Activated effector memory CD4-positive, alpha-beta T cell treated with anti-CD3 and anti-CD28 coated beads, Interleukin-2, amount 50 U/mL, for 16 hours (primary cell): Measurements from ENCODE around the gene NXPH4.

Source experiments
- DNase-seq: peaks from one replicate; pipeline ENCODE4 v3.0.0-alpha.2; 2020

Gene NXPH4

DNA sequence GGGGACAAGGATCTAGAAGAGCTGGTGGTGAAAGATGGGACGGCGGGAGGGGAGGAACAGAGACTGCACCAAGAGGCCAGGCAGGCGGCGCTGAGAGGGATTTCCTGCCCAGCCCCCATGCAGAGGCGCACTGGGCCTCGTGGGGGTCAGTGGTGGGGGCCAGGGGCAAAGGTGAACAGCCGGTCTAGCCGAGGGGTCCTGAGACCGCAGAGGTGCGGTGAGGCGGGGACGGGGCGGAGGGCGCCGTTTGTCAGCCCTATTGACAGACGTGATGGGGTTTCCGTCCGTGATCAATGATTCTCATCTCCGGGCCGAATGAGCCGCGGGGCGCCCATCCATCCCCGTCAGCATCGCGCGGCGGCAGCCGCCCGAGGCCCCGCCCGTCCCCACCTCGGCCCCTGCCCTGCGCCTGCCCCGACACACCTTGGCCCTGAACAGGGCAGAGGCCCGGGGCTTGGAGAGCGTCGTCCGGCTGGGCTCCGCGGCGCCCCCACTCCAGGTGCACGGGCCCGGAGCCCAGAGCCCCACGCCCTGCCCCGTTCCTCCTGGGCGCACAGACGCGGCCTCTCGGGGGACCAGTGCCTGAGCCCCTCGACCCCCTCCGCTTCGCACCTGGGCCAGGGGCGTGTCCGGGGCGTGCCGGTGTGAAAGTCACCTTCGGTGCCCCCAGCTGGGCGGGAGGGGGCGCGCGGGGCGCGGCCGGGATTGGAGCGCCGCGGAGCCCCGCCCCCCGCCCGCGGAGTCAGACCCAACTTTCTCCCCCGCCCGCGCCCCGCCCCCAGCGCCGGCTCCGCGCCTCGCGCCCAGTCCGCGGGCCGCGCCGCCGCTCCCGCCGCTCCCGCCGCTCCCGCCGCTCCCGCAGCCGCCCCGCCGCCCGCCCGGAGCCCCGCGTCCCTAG, at the start of gene NXPH4:
NXPH4 (plus strand) TSS at position 781 of the 898 bp plus-strand sequence. CDS start 176 bp downstream, outside the sequence.
- peak; percentile 87 for DNase-seq

DNA sequence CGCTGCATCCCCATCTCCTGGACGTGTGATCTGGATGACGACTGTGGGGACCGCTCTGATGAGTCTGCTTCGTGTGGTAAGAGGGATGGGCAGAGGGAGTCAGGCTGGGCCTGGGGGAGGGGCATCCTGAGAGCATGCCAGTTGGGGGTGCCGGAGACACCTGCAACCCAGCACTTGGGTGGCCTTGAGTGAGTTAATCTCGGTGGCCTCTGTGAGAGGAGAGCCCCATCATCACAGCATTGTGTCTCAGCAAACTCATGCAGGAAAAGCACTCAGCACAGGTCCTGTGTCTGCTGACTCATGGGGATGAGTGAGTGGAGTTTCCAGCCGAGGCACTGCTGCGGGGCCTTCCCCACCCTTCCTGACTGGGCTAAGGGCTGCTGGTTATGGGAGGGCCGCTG, 49.6 kb upstream of the NXPH4 start:
- peak; percentile 75 for DNase-seq

DNA sequence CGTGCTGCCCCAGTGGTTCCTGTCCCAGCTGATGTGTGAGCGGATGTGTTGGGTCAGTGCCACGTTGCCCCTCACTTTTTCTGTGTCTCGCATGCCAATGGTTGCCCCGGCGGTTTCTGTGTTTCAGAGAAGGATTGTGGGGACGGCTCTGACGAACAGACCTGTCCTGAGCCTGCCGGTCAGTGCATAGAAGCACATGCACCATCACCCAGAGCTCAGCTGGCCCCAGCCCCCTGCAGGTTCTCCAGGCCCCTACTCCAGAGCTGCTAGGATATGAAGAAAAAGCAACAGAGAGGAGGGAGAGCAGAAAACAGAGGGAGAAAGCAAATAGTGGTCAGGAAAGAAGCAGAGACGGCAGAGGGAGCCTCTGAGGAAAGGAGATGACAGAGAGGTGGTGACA, 48.5 kb upstream of the NXPH4 start:
- DNase-seq = no peak

DNA sequence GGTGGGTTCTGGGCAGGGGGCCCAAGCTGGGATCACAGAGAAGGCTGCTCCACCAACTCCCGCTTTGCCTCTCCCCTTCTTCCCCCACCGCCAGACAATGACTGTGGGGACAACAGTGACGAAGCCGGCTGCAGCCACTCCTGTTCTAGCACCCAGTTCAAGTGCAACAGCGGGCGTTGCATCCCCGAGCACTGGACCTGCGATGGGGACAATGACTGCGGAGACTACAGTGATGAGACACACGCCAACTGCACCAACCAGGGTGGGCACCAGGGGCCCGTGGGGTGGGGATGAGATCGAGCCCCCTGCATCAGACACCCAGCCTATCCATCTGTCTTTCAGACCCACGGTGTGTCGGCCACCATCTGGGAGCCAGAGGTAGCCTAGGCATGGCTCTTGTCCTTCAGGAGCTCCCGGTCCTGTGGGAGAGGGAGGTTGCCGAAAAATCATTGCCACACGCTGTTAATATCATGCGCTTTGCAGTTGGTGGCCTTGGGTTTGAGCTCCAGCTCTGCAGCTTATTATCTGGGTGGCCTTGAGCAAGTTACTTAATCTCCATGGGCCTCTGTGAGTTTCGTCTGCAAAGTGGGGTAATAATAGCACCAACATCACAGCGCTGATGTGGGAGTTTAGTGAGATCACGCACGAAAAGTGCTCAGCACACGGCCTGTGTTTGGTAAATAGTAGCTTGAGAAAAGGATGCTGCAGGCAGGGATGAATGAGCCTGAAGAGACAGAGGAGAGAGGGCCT, 47.4 kb upstream of the NXPH4 start:
- no peak for DNase-seq

DNA sequence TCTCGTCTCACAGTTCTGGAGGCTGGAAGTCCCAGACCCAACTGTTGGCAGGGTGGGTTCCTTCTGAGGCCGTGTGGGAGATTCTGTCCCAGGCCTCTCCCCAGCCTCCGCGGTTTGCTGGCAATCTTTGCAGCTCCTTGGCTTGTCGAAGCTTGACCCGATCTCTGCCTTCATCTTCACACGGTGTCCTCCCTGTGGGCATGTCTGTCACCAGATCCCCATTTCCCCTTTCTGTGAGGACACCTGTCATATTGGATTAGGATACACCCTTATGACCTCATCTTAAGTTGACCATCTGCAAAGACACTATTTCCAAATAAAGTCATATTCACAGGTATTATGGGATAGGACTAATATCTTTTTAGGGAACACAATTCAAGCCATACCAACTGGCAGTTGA, 46.6 kb upstream of the NXPH4 start:
- DNase-seq = no peak

DNA sequence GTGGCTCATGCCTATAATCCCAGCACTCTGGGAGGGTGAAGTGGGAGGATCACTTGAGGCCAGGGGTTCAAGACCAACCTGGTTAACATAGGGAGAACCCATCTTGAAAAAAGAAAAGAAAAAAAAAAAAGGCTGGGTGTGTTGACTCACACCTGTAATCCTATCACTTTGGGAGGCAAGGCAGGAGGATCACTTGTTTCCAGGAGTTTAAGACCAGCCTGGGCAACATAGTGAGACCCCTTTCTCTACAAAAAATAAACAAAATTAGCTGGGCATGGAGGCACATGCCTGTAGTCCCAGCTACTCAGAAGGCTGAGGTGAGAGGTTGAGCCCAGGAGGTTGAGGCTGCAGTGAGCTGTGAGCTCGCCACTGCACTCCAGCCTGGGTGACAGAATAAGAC, 46.2 kb upstream of the NXPH4 start:
- no peak for DNase-seq

DNA sequence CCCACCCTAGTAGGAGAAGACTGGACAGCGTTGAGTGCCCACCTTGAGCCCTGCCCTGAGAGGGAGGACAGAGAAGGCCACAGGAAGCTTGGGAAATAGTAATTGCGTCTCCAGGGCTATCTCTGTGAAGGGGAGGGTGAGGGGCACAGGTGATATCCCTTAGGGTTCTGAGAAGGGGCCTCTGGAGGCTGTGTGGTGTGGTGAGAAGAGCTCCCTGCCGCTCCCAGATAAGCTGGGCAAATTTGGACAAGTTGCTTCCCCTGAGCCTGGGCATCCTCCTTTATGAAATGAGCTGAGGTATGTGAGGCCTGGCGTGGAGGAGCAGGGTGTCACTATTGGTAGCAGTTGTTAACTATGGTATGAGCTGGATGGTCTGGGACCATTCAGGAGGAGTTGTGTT, 45.7 kb upstream of the NXPH4 start:
- no peak for DNase-seq

DNA sequence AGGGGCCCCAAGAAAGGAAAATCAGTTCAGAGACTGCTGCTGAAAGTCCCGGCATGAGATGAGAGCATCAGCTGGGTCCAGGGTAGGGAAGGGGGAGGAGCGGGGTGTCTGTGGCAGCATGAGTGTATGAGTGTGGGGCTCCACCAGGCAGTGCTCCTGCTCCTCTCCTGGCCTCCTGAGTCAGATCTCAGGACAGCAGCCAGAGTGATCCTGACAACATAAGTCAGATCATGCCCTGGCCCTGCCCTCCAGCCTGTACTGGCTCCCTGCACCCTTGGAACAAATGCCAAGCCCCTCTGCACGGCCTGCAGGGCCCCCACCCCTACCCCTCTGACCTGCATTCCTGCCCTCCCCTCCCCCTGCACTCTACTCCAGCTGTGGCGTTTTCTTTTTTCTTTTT, 44.9 kb upstream of the NXPH4 start:
- DNase-seq = no peak

DNA sequence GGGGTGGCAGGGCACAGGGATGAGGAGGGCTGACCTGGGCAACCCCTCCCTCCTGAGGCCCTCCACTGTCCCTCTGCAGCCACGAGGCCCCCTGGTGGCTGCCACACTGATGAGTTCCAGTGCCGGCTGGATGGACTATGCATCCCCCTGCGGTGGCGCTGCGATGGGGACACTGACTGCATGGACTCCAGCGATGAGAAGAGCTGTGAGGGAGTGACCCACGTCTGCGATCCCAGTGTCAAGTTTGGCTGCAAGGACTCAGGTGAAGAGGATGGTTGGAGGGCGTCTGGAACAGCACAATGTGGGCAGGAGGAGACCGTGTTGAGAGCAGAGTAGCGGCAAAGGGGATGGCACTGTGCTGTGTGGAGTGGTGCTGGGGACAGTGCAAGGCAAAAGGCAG, 43.5 kb upstream of the NXPH4 start:
- DNase-seq = no peak

DNA sequence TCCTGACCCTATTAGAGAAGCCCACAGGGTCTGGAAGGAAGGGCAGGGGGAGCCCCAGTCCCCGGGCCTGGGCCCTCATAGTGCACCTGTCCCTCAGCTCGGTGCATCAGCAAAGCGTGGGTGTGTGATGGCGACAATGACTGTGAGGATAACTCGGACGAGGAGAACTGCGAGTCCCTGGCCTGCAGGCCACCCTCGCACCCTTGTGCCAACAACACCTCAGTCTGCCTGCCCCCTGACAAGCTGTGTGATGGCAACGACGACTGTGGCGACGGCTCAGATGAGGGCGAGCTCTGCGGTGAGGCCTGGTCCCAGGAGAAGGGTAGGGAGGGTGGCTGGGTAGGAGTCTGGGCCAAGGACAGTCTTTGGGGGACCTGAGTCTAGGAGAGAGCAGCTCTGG, 42.9 kb upstream of the NXPH4 start:
- DNase-seq = no peak

DNA sequence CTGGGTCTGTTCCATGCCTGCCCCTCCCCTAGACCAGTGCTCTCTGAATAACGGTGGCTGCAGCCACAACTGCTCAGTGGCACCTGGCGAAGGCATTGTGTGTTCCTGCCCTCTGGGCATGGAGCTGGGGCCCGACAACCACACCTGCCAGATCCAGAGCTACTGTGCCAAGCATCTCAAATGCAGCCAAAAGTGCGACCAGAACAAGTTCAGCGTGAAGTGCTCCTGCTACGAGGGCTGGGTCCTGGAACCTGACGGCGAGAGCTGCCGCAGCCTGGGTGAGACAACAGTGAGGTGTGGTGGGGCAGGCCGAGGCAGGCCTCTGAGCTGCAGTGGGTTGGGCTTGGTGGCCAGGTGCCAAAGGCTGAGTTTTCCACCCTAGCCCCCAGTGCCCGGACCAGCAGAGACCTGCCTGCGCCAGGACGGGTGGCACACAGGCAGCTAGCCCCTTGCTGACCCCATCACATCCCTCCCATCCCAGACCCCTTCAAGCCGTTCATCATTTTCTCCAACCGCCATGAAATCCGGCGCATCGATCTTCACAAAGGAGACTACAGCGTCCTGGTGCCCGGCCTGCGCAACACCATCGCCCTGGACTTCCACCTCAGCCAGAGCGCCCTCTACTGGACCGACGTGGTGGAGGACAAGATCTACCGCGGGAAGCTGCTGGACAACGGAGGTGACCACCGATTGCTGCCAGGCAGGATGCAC, 41.0 kb upstream of the NXPH4 start:
- peak; percentile 81 for DNase-seq

DNA sequence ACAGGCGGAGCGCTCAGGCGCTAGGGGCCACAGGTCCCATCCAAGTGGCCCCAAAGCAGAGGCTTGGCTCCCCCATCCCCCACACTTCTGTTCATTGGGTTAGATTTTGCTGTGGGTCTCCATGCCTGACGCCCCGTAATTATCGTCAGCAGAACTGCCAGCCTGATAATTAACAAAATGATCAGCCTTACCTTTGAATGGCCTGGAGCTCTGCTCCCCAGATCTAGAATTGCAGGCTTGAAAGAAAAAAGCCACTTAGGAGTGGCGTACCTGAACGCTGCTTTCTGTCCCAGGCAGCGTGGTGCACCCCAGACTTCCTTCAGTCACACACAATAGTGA, 40.5 kb upstream of the NXPH4 start:
- DNase-seq = no peak

DNA sequence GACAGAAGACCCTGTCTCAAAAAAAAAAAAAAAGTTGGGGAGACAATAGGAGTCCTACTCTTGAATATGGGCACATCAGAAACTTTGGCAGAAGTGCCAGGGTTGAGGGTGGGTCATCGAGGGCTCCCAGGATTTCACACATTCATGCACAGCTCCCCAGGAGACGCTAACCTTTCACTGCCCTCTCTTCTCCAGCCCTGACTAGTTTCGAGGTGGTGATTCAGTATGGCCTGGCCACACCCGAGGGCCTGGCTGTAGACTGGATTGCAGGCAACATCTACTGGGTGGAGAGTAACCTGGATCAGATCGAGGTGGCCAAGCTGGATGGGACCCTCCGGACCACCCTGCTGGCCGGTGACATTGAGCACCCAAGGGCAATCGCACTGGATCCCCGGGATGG, 39.7 kb upstream of the NXPH4 start:
- DNase-seq = no peak

DNA sequence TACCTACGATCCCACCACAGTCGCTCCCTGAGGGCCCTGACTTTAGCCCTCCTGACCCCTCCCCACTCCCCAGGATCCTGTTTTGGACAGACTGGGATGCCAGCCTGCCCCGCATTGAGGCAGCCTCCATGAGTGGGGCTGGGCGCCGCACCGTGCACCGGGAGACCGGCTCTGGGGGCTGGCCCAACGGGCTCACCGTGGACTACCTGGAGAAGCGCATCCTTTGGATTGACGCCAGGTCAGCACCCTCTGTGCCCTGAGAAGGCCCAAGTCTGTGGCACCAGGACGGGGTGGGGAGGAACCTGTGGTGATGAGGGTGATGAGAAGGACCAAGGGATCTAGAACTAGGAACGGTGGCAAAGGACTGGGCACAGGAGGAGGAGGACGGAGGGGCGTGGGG, 39.2 kb upstream of the NXPH4 start:
- no peak for DNase-seq

DNA sequence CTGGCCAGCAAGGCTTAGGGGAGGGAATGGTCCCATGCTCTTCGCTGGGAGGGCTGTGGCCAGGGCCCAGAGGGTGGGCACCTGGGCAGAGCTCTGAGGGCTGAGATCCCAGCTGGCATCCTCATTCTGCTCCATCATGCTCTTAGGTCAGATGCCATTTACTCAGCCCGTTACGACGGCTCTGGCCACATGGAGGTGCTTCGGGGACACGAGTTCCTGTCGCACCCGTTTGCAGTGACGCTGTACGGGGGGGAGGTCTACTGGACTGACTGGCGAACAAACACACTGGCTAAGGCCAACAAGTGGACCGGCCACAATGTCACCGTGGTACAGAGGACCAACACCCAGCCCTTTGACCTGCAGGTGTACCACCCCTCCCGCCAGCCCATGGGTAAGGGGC, 38.4 kb upstream of the NXPH4 start:
- DNase-seq = no peak

DNA sequence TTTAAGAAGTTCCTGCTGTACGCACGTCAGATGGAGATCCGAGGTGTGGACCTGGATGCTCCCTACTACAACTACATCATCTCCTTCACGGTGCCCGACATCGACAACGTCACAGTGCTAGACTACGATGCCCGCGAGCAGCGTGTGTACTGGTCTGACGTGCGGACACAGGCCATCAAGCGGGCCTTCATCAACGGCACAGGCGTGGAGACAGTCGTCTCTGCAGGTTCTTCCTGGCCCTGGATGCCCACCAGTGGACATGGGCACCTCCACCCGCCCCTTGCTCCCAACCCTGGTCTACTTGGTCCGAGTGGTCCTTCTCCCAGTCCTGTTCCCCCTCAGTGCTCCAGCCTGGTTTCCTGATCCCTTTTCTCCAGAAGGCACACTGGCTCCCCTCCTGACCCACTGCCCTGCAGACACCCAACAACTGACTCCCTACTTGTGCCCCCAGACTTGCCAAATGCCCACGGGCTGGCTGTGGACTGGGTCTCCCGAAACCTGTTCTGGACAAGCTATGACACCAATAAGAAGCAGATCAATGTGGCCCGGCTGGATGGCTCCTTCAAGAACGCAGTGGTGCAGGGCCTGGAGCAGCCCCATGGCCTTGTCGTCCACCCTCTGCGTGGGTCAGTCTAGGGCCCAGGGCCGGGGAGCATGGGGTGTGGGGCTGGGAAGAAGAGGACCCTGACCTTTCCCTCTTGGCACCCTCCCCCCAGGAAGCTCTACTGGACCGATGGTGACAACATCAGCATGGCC, 37.1 kb upstream of the NXPH4 start:
- no peak for DNase-seq

DNA sequence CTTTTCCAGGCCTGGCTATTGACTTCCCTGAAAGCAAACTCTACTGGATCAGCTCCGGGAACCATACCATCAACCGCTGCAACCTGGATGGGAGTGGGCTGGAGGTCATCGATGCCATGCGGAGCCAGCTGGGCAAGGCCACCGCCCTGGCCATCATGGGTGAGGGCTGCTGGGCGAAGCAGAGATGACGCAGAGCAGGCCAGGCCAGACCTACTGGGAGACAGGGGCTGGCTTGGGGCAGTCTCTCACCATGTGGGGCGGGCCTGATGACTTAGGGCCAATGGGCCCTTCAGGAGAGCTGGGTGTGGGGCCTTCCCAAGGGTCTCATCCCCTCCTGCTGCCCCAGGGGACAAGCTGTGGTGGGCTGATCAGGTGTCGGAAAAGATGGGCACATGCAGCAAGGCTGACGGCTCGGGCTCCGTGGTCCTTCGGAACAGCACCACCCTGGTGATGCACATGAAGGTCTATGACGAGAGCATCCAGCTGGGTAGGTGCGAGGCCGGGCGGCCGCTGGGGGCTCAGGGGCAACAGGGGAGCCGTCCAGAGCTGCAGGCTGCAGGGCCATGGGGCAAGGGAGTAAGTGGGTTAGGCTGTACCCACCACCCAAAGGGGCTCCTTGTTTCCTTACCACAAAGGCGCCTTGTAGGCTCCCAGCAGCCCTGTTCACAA, 36.1 kb upstream of the NXPH4 start:
- no peak for DNase-seq

DNA sequence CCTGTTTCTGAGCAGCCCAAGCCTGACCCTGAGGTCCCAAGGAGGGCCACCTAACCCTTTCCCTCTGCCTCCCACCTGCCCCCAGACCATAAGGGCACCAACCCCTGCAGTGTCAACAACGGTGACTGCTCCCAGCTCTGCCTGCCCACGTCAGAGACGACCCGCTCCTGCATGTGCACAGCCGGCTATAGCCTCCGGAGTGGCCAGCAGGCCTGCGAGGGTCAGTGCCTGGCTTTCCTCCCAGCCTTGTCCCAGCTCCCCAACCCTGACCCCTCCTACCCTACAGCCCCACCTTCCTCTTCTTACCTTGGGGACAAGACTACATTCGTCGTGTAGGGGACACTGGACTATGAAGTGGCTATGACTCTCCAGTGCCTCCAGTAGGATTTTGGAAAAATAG, 35.5 kb upstream of the NXPH4 start:
- DNase-seq = no peak

DNA sequence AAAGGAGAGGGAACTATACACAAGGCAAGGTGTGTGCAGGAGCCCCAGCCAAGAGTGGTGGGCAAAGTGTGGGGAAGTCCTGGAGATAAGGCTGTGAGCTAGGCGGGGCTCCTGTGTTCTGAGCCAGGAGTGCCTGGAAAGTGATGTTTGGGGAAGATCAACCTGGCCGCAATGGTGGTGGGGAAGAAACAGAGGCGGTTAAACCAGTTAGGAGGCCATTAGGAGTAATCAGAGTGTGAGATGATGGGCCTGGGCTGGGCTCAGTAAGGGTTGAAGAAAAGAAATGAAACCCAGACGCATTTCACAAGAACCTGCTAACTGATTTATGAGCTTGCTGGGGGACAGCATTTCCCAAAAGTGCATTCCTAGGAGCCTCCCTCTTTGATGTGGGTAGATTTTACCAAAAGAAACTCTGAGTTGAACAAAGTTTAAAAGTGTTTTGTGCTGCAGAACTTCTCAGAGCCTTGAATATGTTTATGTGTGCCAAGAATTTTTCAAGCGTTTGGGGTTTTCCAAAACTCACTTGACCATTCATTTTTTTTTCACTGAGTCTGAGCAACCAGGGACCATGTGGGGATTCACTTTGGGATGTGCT, 34.9 kb upstream of the NXPH4 start:
- no peak for DNase-seq

DNA sequence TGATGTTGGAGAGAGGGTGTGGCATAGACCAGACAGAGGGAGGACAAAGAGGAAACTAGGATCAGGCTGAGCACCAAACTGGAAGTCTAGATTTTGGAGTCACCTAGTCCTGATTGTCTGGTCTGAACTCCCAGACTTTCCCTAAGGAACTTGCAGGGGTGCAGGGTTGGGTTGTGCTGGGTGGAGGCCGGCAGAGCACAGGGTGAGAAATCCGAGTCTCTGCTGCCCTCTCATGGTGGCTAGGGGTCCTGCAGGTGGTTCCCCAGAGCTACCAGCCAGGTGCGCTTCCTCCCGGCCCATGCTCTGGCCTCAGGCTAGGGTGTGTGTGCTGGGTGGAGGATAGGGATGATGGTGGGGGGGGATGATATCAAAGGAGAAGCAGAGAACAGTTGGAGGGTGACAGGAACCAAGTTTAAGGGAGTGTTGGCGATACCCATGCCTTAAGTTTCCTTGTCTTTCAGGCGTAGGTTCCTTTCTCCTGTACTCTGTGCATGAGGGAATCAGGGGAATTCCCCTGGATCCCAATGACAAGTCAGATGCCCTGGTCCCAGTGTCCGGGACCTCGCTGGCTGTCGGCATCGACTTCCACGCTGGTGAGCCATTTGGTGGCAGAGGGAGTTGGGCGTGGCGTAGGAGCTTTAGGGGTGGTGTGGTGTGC, 33.5 kb upstream of the NXPH4 start:
- DNase-seq = peak; percentile 92

DNA sequence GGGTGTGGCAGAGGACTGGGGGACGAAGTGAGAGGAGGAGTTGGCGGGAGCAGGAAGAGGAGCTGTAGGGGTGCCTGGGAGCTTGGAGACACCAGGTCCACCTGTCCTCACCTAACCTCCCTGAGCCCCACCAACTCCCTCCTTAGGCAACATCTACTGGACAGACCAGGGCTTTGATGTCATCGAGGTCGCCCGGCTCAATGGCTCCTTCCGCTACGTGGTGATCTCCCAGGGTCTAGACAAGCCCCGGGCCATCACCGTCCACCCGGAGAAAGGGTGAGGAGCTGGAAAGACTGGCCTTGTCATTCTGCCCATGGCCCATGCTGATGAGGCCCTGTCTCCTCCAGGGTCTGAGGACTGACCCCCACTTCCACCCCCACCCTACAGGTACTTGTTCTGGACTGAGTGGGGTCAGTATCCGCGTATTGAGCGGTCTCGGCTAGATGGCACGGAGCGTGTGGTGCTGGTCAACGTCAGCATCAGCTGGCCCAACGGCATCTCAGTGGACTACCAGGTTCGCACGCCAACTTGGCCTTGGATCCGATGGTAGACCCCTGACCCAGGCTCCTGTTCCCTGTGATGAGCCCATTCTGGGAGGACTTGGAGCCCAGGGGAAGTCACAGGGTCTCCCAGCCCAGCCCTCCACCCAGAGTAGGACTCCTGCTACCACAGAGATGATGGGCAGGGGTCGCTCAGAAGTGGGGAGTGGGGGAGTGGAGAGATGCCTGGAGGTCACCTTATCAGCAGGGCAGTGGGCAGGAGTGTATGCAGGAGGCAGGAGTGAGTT, 32.5 kb upstream of the NXPH4 start:
- no peak for DNase-seq
